Measurements from ENCODE around the gene SHANK2. TPM values are rescaled to one million over a fixed set of nuclear protein-coding genes. Genes with fewer than 3 reads are reported as not detected.

Gene SHANK2
- not detected for total RNA-seq

- Mint-ChIP-seq H3K36me3 (peaks cover 0 to 5% of the 10 kb centered on the region in 2 donors), H3K9me3 (no peaks in the 10 kb centered on the region), H3K27ac (no peak within 1 kb of the TSS)
- ATAC-seq (no peak), DNase-seq (ENCODE audit: low spot score in 2 of 2) (no peak)
Measured at GRCh38 chr11:71252269-71252769, at the start of gene SHANK2. SHANK2 (minus strand) TSS chr11:71252577; CDS start chr11:71147326, 105,251 bp downstream.

DNA sequence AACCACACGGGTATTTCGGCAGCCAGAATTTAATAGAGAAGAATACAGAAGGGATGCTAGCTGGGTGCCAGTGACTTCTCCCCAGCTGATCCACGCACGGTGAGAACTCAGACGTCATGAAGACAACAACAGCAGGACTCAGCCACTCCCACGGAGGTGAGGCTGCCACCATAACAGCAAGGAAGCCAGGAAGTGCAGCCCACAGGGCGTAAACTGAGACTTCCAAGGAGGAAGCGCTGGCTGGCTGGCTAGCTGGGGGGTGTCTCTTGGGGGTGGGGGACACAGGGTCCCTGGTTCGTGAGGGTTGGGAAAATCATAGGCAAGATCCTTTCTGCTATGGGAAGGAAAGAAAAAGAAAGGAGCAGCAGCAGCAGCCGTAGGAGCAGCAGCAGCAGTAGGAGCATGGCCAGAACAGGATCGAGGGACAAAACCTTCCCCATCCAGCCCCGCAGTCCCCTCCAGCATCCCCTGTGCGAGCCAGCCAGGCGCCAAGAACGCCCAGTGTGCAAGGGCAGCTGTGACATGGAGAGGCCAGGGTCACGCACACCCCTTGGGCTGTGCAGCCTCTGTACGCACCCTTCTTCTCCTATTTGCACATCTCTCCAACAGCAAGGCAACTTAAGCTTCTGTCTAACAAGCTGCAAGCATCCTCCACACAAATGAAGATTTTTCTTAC, 49.6 kb upstream of the SHANK2 start:
- no peak overlapping the region for H3K27ac Mint-ChIP-seq
- no peak for ATAC-seq
- no peaks in the 10 kb centered on the region for H3K9me3 Mint-ChIP-seq
- no peaks in the 10 kb centered on the region for H3K36me3 Mint-ChIP-seq
- DNase-seq (ENCODE audit: low spot score in 2 of 2): peak in 1 of 2 donors; percentile 28

GRCh38 chr11:71301046-71301857, 48.9 kb upstream of the SHANK2 start:
- no peaks in the 10 kb centered on the region for H3K36me3 Mint-ChIP-seq
- no peak for ATAC-seq
- peak in 1 of 2 donors; percentile 13 for DNase-seq (ENCODE audit: low spot score in 2 of 2)
- no peak overlapping the region for H3K27ac Mint-ChIP-seq
- H3K9me3 Mint-ChIP-seq: no peaks in the 10 kb centered on the region

GRCh38 chr11:71300187-71300586, 47.8 kb upstream of the SHANK2 start:
- peaks cover 0 to 4% of the 10 kb centered on the region in 2 donors for H3K9me3 Mint-ChIP-seq
- no peak overlapping the region for H3K27ac Mint-ChIP-seq
- ATAC-seq (no peak), DNase-seq (ENCODE audit: low spot score in 2 of 2) (no peak)
- H3K36me3 Mint-ChIP-seq: no peaks in the 10 kb centered on the region

- H3K27ac Mint-ChIP-seq: no peak overlapping the region
- no peak for ATAC-seq
- no peaks in the 10 kb centered on the region for H3K36me3 Mint-ChIP-seq
- peaks cover 0 to 4% of the 10 kb centered on the region in 2 donors for H3K9me3 Mint-ChIP-seq
- no peak for DNase-seq (ENCODE audit: low spot score in 2 of 2)
Measured at GRCh38 chr11:71298761-71299181, 46.4 kb upstream of the SHANK2 start.

GRCh38 chr11:71298016-71298550, 45.7 kb upstream of the SHANK2 start:
- H3K36me3 Mint-ChIP-seq: peaks cover 0 to 4% of the 10 kb centered on the region in 2 donors

GRCh38 chr11:71294846-71295600, 42.6 kb upstream of the SHANK2 start:
- Mint-ChIP-seq H3K9me3 (peaks cover 23 to 27% of the 10 kb centered on the region in 2 donors), H3K27ac (no peak overlapping the region), H3K36me3 (peaks cover 6 to 7% of the 10 kb centered on the region in 2 donors)
- DNase-seq (ENCODE audit: low spot score in 2 of 2) (no peak), ATAC-seq (no peak)

More at GRCh38 chr11:71298016-71298550, 45.7 kb upstream of the SHANK2 start:
- DNase-seq (ENCODE audit: low spot score in 2 of 2) (no peak), ATAC-seq (no peak)
- H3K27ac Mint-ChIP-seq: no peak overlapping the region
- H3K9me3 Mint-ChIP-seq: peaks cover 3 to 7% of the 10 kb centered on the region in 2 donors

DNA sequence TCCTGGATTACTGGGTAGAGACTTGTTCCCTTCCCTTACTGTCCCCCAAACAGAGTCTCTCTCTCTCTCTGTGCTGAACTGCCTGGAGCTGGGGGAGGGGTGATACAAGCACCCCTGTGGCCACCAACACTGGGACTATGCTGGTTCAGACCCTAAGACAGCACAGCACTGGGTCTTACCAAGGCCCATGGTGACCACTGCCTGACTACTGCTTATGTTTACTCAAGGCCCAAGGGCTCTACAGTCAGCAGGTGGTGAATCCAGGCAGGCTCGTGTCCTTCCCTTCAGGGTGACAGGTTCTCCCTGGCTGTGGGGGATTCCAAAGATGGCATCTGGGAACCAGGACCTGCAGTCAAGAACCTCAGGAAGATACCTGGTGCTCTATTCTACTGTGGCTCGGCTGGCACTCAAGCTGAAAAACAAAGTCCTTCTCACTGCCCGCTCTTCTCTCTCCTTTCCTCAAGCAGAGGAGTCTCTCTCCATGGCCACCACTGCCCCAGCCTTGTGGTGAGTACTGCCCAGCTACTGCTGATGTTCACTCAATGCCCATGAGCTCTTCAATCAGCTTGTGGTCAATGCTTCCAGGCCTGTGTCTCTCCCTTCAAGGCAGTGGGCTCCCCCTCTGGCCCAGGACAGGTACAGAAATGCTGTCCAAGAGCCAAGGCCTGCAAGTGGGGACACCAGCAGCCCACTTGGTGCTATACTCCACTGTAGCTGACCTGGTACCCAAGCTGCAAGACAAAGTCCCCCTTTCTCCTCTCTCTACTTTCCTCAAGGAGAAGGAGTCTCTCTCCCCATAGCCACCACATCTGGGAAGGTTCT, 41.8 kb upstream of the SHANK2 start:
- ATAC-seq (no peak), DNase-seq (ENCODE audit: low spot score in 2 of 2) (no peak)
- Mint-ChIP-seq H3K27ac (no peak overlapping the region), H3K9me3 (peaks cover 29 to 36% of the 10 kb centered on the region in 2 donors), H3K36me3 (peaks cover 6 to 15% of the 10 kb centered on the region in 2 donors)

DNA sequence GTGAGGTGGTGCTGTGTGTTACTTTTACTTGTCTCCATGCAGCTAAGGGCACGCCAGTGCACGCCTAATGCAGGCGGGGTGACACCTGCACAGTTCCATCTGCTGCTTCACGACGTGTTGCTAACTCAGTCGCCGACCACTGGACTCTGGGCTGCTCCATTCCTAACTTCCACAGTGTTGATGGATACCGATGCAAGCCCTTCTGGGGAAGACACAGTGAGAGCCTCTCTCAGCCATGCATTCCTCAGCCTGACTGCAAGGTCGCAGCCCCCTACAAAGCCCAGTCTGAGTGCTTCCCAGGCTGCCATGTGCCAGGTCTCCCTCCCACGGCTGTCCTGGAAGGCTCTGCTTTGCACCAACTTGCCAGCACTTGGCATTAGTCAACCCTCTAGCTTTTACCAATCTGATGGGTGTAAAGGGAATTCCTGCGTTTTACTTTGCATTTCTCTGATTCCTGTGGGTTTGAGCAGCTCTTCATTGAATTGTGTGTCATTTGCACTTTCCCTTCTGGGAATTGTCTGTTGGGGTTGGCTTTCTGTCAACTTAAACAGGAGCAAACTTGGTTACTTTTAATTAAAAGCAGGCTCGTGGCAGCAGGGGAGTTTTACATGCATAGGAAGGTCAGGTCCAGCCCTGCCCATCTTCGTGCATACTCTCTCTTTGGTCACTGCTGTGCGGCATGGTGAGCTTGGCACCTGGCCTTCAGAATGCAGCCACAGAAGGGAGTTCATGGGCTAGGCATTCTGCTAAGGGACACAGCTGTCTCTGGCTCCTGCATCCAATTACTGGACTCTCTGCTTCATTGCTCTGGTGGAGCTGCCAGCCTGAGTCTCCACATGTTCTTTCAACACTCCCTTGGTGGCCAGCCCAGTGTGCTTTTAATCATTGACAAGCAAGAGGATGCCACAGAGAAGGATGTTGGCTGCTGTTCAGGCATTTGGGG, 34.6 kb upstream of the SHANK2 start:
- ATAC-seq: no peak
- Mint-ChIP-seq H3K27ac (no peak overlapping the region), H3K9me3 (peaks cover 21 to 26% of the 10 kb centered on the region in 2 donors), H3K36me3 (peaks cover 0 to 16% of the 10 kb centered on the region in 2 donors)
- no peak for DNase-seq (ENCODE audit: low spot score in 2 of 2)

DNA sequence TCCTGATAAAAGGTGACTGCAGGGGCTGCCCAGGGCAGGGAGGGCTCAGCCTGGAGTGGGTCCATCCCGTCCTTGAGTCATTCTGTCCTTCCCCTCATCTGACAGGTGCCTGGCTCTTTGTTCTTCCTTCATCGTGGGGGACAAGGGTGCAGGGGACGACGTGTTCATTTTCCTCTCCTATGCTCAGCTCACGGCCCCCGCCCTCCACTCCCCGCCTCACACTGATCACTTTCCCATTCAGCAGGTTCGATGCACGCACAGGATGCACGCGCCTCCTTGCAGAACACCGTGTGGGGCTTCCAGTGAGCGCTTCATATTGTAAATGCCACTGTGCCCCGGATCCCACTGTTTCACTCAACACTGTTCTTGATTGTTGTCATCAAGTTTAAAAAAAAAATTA, 32.7 kb upstream of the SHANK2 start:
- Mint-ChIP-seq H3K27ac (no peak overlapping the region), H3K36me3 (peaks cover 0 to 9% of the 10 kb centered on the region in 2 donors), H3K9me3 (peaks cover 7 to 11% of the 10 kb centered on the region in 2 donors)
- DNase-seq (ENCODE audit: low spot score in 2 of 2) (no peak), ATAC-seq (no peak)

GRCh38 chr11:71284525-71285092, 32.2 kb upstream of the SHANK2 start:
- no peak overlapping the region for H3K27ac Mint-ChIP-seq
- peaks cover 0 to 6% of the 10 kb centered on the region in 2 donors for H3K36me3 Mint-ChIP-seq
- H3K9me3 Mint-ChIP-seq: peaks cover 3 to 6% of the 10 kb centered on the region in 2 donors
- ATAC-seq (no peak), DNase-seq (ENCODE audit: low spot score in 2 of 2) (no peak)

DNA sequence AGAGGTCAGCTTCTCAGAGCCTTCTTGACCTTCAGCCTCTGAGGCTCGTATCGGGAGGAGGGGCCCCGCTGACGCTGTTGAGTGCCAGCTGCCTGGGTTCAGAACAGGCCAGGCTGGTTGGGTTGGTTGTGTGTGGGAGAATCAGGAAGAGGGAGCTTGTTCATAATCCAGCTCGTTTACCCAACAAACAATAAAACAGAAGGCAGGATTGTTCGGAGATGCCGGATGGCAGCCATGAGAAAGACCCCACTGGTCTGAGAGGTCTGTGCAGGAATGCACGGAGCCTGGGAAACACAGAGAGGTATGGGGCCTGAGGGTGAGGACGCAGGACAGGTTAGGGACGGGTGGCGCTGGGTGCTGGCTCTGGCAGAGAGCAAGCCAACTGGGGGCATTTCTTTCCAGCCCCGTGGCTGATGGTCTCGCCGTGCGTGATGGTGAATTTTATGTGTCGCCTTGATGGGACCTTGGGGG, 31.6 kb upstream of the SHANK2 start:
- Mint-ChIP-seq H3K9me3 (peaks cover 0 to under 1% of the 10 kb centered on the region in 2 donors), H3K36me3 (no peaks in the 10 kb centered on the region), H3K27ac (no peak overlapping the region)
- ATAC-seq: no peak
- DNase-seq (ENCODE audit: low spot score in 2 of 2): no peak

DNA sequence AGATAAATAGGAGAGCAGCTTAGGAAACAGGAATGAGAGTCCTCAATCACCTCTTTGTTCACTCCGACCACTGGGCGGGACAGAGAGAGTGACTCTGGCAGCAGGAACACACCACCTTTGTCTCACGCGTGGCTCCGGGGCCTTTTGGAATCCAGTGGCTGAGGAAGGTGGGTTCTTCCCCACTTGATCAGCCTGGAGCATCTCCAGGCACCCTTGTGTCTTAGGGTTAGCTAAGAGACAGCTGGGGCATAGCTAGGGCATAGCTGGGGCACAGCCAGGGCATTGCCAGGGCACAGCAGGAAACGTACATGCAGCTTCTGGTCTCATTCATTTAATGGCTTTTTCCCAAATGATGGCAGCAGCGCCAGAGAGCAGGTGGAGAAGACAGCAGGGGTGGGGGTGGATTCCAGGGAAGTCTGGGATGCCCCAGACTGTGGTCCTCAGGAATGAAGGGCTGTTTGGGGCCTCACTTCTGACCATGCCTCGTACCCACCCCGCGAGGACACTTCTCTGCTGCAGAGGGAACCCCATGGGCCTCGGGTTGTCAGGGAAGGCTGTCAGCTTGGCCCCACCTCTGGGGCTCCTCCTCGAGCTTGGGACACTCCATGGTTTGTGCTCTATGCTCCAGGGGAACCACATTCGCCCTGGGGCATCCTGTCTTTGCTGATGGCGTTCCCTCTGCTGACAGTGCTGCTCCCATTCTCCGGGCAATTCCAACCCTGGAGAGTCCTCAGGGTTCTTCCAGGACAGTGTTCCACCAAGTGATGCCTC, 30.4 kb upstream of the SHANK2 start:
- ATAC-seq: no peak
- DNase-seq (ENCODE audit: low spot score in 2 of 2): no peak
- Mint-ChIP-seq H3K36me3 (no peaks in the 10 kb centered on the region), H3K27ac (no peak overlapping the region), H3K9me3 (no peaks in the 10 kb centered on the region)

GRCh38 chr11:71281831-71282230, 29.5 kb upstream of the SHANK2 start:
- DNase-seq (ENCODE audit: low spot score in 2 of 2): no peak
- H3K27ac Mint-ChIP-seq: no peak overlapping the region
- no peaks in the 10 kb centered on the region for H3K36me3 Mint-ChIP-seq
- ATAC-seq: no peak
- no peaks in the 10 kb centered on the region for H3K9me3 Mint-ChIP-seq
